ENCODE measurements around the gene FAM234A.

GRCh38 chr16:282491-282890 lies 47.9 kb downstream of the FAM234A start:
- no peak for TF ChIP-seq CTCF (IDR thresholded peaks at IDR 0.05)
- no peak for TF ChIP-seq ESRRA (IDR thresholded peaks at IDR 0.05; ENCODE audit: borderline replicate concordance, low read length)
- TF ChIP-seq RAD21 (conservative IDR thresholded peaks at IDR 0.05 in 1 of 2, IDR thresholded peaks at IDR 0.05 in 1 of 2), result no peak
- TF ChIP-seq PHF8 (IDR thresholded peaks at IDR 0.05; ENCODE audit: borderline replicate concordance, low read depth), result no peak
- TF ChIP-seq BCL3 (IDR thresholded peaks at IDR 0.05), result no peak
- no peak for TF ChIP-seq CHD4 (IDR thresholded peaks at IDR 0.05; ENCODE audit: borderline replicate concordance)
- TF ChIP-seq POLR2A (IDR thresholded peaks at IDR 0.05; ENCODE audit: low read length), result no peak
- no peak for TF ChIP-seq JUNB (IDR thresholded peaks at IDR 0.05)
- TF ChIP-seq ZFP36 (IDR thresholded peaks at IDR 0.05; ENCODE audit: borderline replicate concordance, partially characterized antibody), result no peak
- no peak for TF ChIP-seq NR3C1 (IDR thresholded peaks at IDR 0.05)
